ENCODE data around the gene MIA2. TPM values are rescaled to one million over a fixed set of nuclear protein-coding genes. Genes with fewer than 3 reads are reported as not detected.

The MIA2 gene
- total RNA-seq, 1 experiment from 2014 or later = 15.0 TPM

- DNase-seq = no peak
- no peaks in the 10 kb centered on the region for H3K9me3 Mint-ChIP-seq
- WGBS (ENCODE audit: extremely low coverage, insufficient read length, low lambda C conversion rate) = no CpG with 5 or more reads among the region's 6 CpGs
Observed at GRCh38 chr14:39435241-39435640, 201.5 kb downstream of the MIA2 start.

More at GRCh38 chr14:39435241-39435640, 201.5 kb downstream of the MIA2 start:
- Histone ChIP-seq H3K4me2 (ENCODE audit: insufficient read depth, insufficient read length, low read length) (no peak overlapping the region), H3K23me2 (ENCODE audit: insufficient read length, low read depth, low read length, poor library complexity, severe bottlenecking) (peaks cover 15% of the 10 kb centered on the region), H3K27me3 (ENCODE audit: insufficient read depth, low read length) (no peaks in the 10 kb centered on the region), H3K23ac (ENCODE audit: insufficient read length, low read depth, low read length) (no peak overlapping the region), H3K4me1 (ENCODE audit: insufficient read depth, low read length) (no peaks in the 10 kb centered on the region), H2BK15ac (ENCODE audit: low read depth, low read length) (no peak overlapping the region), H3K18ac (ENCODE audit: insufficient read length, low read depth, low read length) (no peak overlapping the region), H2BK120ac (ENCODE audit: low read depth, low read length, poor library complexity, severe bottlenecking) (no peak overlapping the region), H4K91ac (ENCODE audit: insufficient read length, low read depth, low read length) (no peak overlapping the region), H2BK12ac (ENCODE audit: insufficient read length, low read depth, low read length) (no peak overlapping the region), H3K79me1 (ENCODE audit: insufficient read depth, low read depth, low read length, poor library complexity, severe bottlenecking) (no peaks in the 10 kb centered on the region), H3K56ac (ENCODE audit: insufficient read length, low read depth, low read length) (no peak overlapping the region), H2AFZ (ENCODE audit: low read length) (no peak overlapping the region), H2BK20ac (ENCODE audit: low read depth, low read length, poor library complexity, severe bottlenecking) (no peak overlapping the region), H3K14ac (ENCODE audit: insufficient read depth, low read length) (no peak overlapping the region), H4K5ac (ENCODE audit: insufficient read length, low read depth, low read length) (no peak overlapping the region), H3K9ac (ENCODE audit: extremely low read depth, insufficient read length, low read length) (no peak overlapping the region), H3K27ac (ENCODE audit: insufficient read length, low read depth, low read length) (no peak overlapping the region), H3K4ac (ENCODE audit: low read depth, low read length) (no peak overlapping the region), H4K8ac (replicated peaks; ENCODE audit: insufficient read length, low read depth, low read length) (no peak overlapping the region), H3T11ph (ENCODE audit: low read length) (no peak overlapping the region), H4K20me1 (ENCODE audit: control insufficient read depth, insufficient read depth, insufficient read length) (no peaks in the 10 kb centered on the region), H3K9me3 (ENCODE audit: control insufficient read depth, low read depth, low read length) (no peaks in the 10 kb centered on the region), H3K79me2 (ENCODE audit: insufficient read depth, low read length) (no peaks in the 10 kb centered on the region), H2BK5ac (ENCODE audit: insufficient read length, low read length) (no peak overlapping the region), H2AK5ac (ENCODE audit: insufficient read length, low read length) (no peak overlapping the region)
- TF ChIP-seq CTCF (conservative IDR thresholded peaks at IDR 0.05) = no peak
- H3K4me3 Mint-ChIP-seq = no peak overlapping the region
- peaks cover 17 to 18% of the 10 kb centered on the region in 2 experiments for H3K4me1 Mint-ChIP-seq
- H3K27ac Mint-ChIP-seq = no peak overlapping the region
- no peaks in the 10 kb centered on the region for H3K27me3 Mint-ChIP-seq (ENCODE audit: low read depth)
- peaks cover 0 to under 1% (median 0%) of the 10 kb centered on the region in 3 experiments; a peak in 1 of 7 replicates for H3K36me3 Mint-ChIP-seq (ENCODE audit: insufficient read depth in 1 of 3, low read depth in 3 of 3)

Other genes with a start within 250 kb of the MIA2 start
- 47.9 and 55.3 TPM in 2 replicates for gene SEC23A, start 130.7 kb upstream of the MIA2 start, total RNA-seq (2021)
- gene GEMIN2, start 119.6 kb upstream of the MIA2 start, total RNA-seq (2021) = 36.3 and 39.1 TPM in 2 replicates
- 22.1 and 22.4 TPM in 2 replicates for gene TRAPPC6B, start 63.6 kb upstream of the MIA2 start, total RNA-seq (2021)
- 163 and 167 TPM in 2 replicates for gene PNN, start 58.7 kb upstream of the MIA2 start, total RNA-seq (2021)
- gene FBXO33, start 198.5 kb downstream of the MIA2 start, total RNA-seq (2021) = 8.8 and 9.3 TPM in 2 replicates